ENCODE measurements around the gene IL20RB. TPM values are rescaled to one million over a fixed set of nuclear protein-coding genes. Genes with fewer than 3 reads are reported as not detected.
A peak's percentile ranks its signal among the peaks of the same experiment; 100 is the strongest.
"Not testable (repeated sequence)": the region's sequence is repeated elsewhere in the genome, so short reads cannot be mapped to it uniquely, and the experiment has no call there.

Gene IL20RB
- total RNA-seq, 1 donor from 2014 or later = 15.2 TPM

- DNase-seq (ENCODE audit: low spot score) = peak; percentile 96
- ATAC-seq = peak; percentile 97
- intact Hi-C loops (cut with DNase I) = loop anchor here (5.0 to 10.0 kb wide), 2 partner anchors 259 to 937 kb away; partner anchors contain the start of gene STAG1
Measured at GRCh38 chr3:137013951-137014688, 56.3 kb downstream of the IL20RB start.

GRCh38 chr3:137017316-137017715 lies 59.5 kb downstream of the IL20RB start:
- not testable (repeated sequence) for DNase-seq (ENCODE audit: low spot score); ATAC-seq
- intact Hi-C loops (cut with DNase I) = loop anchor here (10.0 kb wide), 1 partner anchor 263 kb away; the partner anchor contains the start of gene STAG1

GRCh38 chr3:137020315-137020714 lies 62.5 kb downstream of the IL20RB start:
- intact Hi-C loops (cut with DNase I) = no loop called here
- ATAC-seq (no peak), DNase-seq (ENCODE audit: low spot score) (no peak)

GRCh38 chr3:137020888-137021287 lies 63.1 kb downstream of the IL20RB start:
- ATAC-seq = no peak
- intact Hi-C loops (cut with DNase I) = no loop called here

GRCh38 chr3:137024348-137024747 lies 66.6 kb downstream of the IL20RB start:
- ATAC-seq (no peak), DNase-seq (ENCODE audit: low spot score) (no peak)
- intact Hi-C loops (cut with DNase I) = no loop called here

More at GRCh38 chr3:137020888-137021287, 63.1 kb downstream of the IL20RB start:
- no peak for DNase-seq (ENCODE audit: low spot score)

GRCh38 chr3:137026701-137027100 lies 68.9 kb downstream of the IL20RB start:
- no peak for DNase-seq (ENCODE audit: low spot score)
- intact Hi-C loops (cut with DNase I) = no loop called here
- ATAC-seq = no peak

- ATAC-seq (peak; percentile 93), DNase-seq (ENCODE audit: low spot score) (peak; percentile 96)
- intact Hi-C loops (cut with DNase I) = no loop called here
Measured at GRCh38 chr3:137032465-137033120, 74.8 kb downstream of the IL20RB start.

- intact Hi-C loops (cut with DNase I) = no loop called here
- ATAC-seq (no peak), DNase-seq (ENCODE audit: low spot score) (no peak)
Measured at GRCh38 chr3:137035631-137036030, 77.8 kb downstream of the IL20RB start.

GRCh38 chr3:137039570-137039969 lies 81.8 kb downstream of the IL20RB start:
- intact Hi-C loops (cut with DNase I) = no loop called here
- no peak for ATAC-seq
- DNase-seq (ENCODE audit: low spot score) = no peak

GRCh38 chr3:137041251-137041650 lies 83.5 kb downstream of the IL20RB start:
- no peak for DNase-seq (ENCODE audit: low spot score)

GRCh38 chr3:137041686-137042085 lies 83.9 kb downstream of the IL20RB start:
- intact Hi-C loops (cut with DNase I) = no loop called here
- ATAC-seq = no peak
- no peak for DNase-seq (ENCODE audit: low spot score)

More at GRCh38 chr3:137041251-137041650, 83.5 kb downstream of the IL20RB start:
- ATAC-seq = no peak
- intact Hi-C loops (cut with DNase I) = no loop called here

- intact Hi-C loops (cut with DNase I) = no loop called here
- DNase-seq (ENCODE audit: low spot score) (no peak), ATAC-seq (no peak)
Measured at GRCh38 chr3:137046747-137047146, 89.0 kb downstream of the IL20RB start.

GRCh38 chr3:137047240-137047639 lies 89.5 kb downstream of the IL20RB start:
- intact Hi-C loops (cut with DNase I) = no loop called here
- DNase-seq (ENCODE audit: low spot score) (no peak), ATAC-seq (no peak)

GRCh38 chr3:137050281-137050680 lies 92.5 kb downstream of the IL20RB start:
- DNase-seq (ENCODE audit: low spot score) (no peak), ATAC-seq (no peak)
- intact Hi-C loops (cut with DNase I) = no loop called here

GRCh38 chr3:137052298-137052697 lies 94.5 kb downstream of the IL20RB start:
- ATAC-seq (no peak), DNase-seq (ENCODE audit: low spot score) (no peak)
- intact Hi-C loops (cut with DNase I) = no loop called here

Other genes with a start within 250 kb of the IL20RB start
- 78.8 TPM for gene STAG1, start 205.6 kb upstream of the IL20RB start, total RNA-seq
- gene SLC35G2, start 138.9 kb upstream of the IL20RB start, total RNA-seq = 8.0 TPM
- 54.3 TPM for gene NCK1, start 95.8 kb upstream of the IL20RB start, total RNA-seq